DND-41 (cell line): ENCODE results near the gene SECTM1.

ENCODE experiments used
- ATAC-seq: fragments of 200-7000 bp; cut with Tn5 transposase; 3 replicates; pipeline ENCODE4 v1.9.1; 2021; ENCODE audit warnings: low read depth; ENCODE audit not compliant: insufficient read depth
- DNase-seq: peaks from one replicate; pipeline ENCODE4 v3.0.0-alpha.2; 2020
- H2AFZ ChIP-seq: 2 replicates; pipeline ENCODE4 v1.6.0; 2012; ENCODE audit warnings: low read depth, low read length
- H3K27ac ChIP-seq: 2 replicates; pipeline ENCODE4 v1.5.1; 2012; ENCODE audit warnings: low read length, inconsistent platforms
- H3K27me3 ChIP-seq: fragments of 200-600 bp; sonication (generic); 2 replicates; pipeline ENCODE4 v1.6.0; 2012; ENCODE audit warnings: low read length, mild to moderate bottlenecking, inconsistent platforms; ENCODE audit not compliant: insufficient read depth, poor library complexity
- H3K36me3 ChIP-seq: 2 replicates; pipeline ENCODE4 v1.5.1; 2012; ENCODE audit warnings: low read length, inconsistent platforms; ENCODE audit not compliant: insufficient read depth
- H3K4me1 ChIP-seq: 2 replicates; pipeline ENCODE4 v1.5.1; 2012; ENCODE audit warnings: mild to moderate bottlenecking, low read length; ENCODE audit not compliant: insufficient read depth
- H3K4me2 ChIP-seq: 2 replicates; pipeline ENCODE4 v1.6.0; 2012; ENCODE audit warnings: mild to moderate bottlenecking, moderate library complexity, low read length, inconsistent platforms; ENCODE audit not compliant: insufficient read depth
- H3K4me3 ChIP-seq, 2 experiments: fragments of 200-600 bp in 1 of 2; shearing (Covaris generic) in 1 of 2; 2 replicates each; pipeline ENCODE4 v1.5.1; 2012 to 2016; ENCODE audit warnings: inconsistent platforms in 2 of 2, low read length in 2 of 2, mild to moderate bottlenecking in 2 of 2, low read depth in 1 of 2, moderate library complexity in 1 of 2
- H3K79me2 ChIP-seq: 2 replicates; pipeline ENCODE4 v1.6.0; 2012; ENCODE audit warnings: low read length, inconsistent platforms; ENCODE audit not compliant: insufficient read depth
- H3K9ac ChIP-seq: 2 replicates; pipeline ENCODE4 v1.6.0; 2012; ENCODE audit warnings: low read depth, mild to moderate bottlenecking, inconsistent platforms, low read length, moderate library complexity
- H3K9me3 ChIP-seq: 2 replicates; pipeline ENCODE4 v1.5.1; 2012; ENCODE audit warnings: low read length, moderate library complexity, mild to moderate bottlenecking, inconsistent platforms; ENCODE audit not compliant: insufficient read depth, severe bottlenecking
- H4K20me1 ChIP-seq: 2 replicates; pipeline ENCODE4 v1.6.0; 2012; ENCODE audit warnings: low read length; ENCODE audit not compliant: insufficient read depth
- CTCF ChIP-seq: IDR thresholded peaks from 2 replicates; pipeline ENCODE4 v1.5.1; 2012; ENCODE audit warnings: borderline replicate concordance, low read length, moderate library complexity, mild to moderate bottlenecking; ENCODE audit not compliant: poor library complexity, severe bottlenecking; ENCODE audit errors: extremely low read depth
- EZH2 ChIP-seq: IDR thresholded peaks from 3 replicates; pipeline ENCODE4 v1.6.1; 2012; ENCODE audit warnings: borderline replicate concordance, low read depth, mild to moderate bottlenecking, moderate library complexity, low read length, inconsistent platforms; ENCODE audit not compliant: severe bottlenecking

The SECTM1 gene

DNA sequence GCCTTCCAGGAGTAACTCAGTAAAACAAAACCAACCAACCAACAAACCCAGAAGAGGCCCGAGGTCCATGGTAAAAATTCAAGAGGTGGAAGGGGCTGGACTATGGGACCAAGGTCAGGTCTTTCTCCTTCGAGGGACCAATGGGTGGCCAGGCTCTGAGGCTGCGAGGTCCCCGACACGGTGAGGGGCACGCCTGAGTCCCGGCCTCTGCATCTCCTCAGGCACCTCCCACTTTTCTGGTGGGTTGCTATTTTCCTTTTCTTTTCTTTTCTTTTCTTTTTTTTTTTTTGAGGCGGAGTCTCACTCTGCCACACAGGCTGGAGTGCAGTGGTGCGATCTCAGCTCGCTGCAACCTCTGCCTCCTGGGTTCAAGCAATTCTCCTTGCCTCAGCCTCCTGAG lies 34.1 kb downstream of the SECTM1 start:
- peak overlapping the region; percentile 99 for H3K27ac ChIP-seq
- DNase-seq: peak; percentile 85
- peaks cover 8% of the 10 kb centered on the region; the same call in 1 of the 2 replicates for H3K79me2 ChIP-seq
- H3K36me3 ChIP-seq: no peaks in the 10 kb centered on the region
- peak overlapping the region in 1 of 2 experiments; percentile 62; a peak in 2 of 4 replicates for H3K4me3 ChIP-seq
- H3K27me3 ChIP-seq: no peaks in the 10 kb centered on the region
- peak overlapping the region; percentile 88 for H3K4me2 ChIP-seq
- H2AFZ ChIP-seq: peak overlapping the region; percentile 50; the same call in 1 of the 2 replicates
- H3K9me3 ChIP-seq: no peaks in the 10 kb centered on the region
- H3K9ac ChIP-seq: peak overlapping the region; percentile 76
- H3K4me1 ChIP-seq: peaks cover 93% of the 10 kb centered on the region
- TF ChIP-seq EZH2 (no peak), CTCF (no peak)
- H4K20me1 ChIP-seq: no peaks in the 10 kb centered on the region
- 0 out of 3 replicates have a peak, but pooled peaks have one; percentile 3 for ATAC-seq

DNA sequence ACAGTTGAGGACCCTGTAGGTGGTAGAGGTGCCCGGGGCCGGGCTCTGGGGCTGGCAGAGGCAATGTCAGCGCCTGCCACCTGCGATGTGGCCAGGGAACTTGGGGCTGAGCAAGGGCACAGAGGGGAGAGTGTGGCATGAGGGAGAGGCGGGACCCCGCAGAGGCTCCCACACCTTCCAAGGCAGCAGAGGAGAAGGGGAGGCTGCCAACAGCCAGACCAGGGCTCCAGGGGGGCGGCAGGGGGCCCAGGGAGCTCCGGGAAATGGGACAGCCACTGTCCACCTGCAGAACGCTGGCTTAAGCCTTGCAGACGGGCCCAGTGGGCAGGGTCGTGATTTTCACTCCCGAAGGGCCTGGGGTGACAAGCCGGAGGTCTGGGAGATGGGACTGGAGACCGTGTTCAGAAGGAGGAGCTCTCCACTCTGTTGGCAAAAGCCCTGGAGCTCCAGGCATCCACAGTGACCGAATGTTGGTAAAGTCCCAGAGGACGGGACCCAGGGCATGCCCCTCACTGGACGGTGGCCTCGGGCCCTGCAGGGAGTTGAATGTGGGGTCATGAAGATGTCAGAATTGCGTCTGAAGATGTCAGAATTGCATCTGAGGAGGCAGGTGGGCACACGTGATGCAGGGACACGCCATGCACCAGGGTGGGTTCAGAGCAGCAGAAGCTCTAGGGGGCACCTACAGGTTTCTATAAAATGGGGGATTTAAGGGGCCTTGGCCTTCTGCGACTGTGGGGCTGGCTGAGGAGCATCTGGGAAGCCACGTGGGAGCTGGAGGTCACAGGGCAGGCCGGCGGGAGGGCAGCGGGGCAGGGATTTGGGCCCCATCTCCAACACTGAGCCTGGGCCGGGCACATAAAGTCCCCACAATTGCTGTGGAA lies 34.8 kb downstream of the SECTM1 start:
- peak overlapping the region; percentile 99 for H3K27ac ChIP-seq
- H3K27me3 ChIP-seq: no peaks in the 10 kb centered on the region
- peaks cover 93% of the 10 kb centered on the region for H3K4me1 ChIP-seq
- peak; percentile 4 for ATAC-seq
- DNase-seq: peak; percentile 49
- H3K4me3 ChIP-seq: peak overlapping the region; percentile 16 to 62; a peak in 3 of 4 replicates
- H3K9me3 ChIP-seq: no peaks in the 10 kb centered on the region
- peak overlapping the region; percentile 88 for H3K4me2 ChIP-seq
- no peaks in the 10 kb centered on the region for H3K36me3 ChIP-seq
- H2AFZ ChIP-seq: peak overlapping the region; percentile 66
- H3K9ac ChIP-seq: peak overlapping the region; percentile 76
- no peaks in the 10 kb centered on the region for H4K20me1 ChIP-seq
- TF ChIP-seq CTCF (no peak), EZH2 (no peak)
- H3K79me2 ChIP-seq: peaks cover 8% of the 10 kb centered on the region; the same call in 1 of the 2 replicates

DNA sequence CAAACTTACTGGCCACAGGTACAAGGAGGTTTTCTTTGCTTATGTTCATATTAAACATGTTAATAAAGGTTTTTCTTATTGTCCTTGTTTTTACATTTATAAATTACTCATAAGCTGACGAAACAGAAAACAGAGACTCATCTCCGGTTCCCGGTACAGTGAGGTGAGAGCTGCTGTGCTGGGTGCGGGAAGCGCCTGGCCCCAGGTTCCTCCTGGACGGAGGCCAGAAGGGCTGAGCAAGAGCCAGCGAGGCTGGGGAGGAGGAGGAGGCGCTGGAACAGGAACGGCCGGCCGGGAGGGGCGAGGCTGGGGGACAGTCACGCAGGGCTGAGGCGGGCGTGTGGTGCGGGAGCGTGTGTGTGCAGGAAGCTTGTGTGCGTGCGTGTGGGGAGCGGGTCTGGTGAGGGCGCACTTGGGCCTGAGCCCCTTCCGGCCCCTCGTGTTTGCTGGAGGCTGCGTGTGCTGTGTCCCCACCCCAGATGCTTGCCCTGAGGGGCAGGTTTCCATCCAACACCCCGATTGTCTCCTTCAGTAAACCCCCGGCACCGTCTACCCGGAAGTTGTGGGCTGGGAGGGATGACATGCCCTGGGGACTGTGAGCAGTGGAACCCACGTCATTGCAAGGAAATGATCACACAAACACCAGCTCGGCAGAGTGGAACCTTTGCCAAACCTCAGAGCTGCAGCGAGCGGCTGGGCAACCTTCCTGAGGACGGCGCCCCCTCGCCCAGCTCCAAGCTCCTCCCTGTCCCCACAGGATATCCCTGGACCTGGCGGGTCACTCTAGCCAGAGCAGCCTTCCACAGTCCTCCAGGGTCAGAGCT lies 35.6 kb downstream of the SECTM1 start:
- Histone ChIP-seq H3K9ac (peak overlapping the region; percentile 76), H3K9me3 (no peaks in the 10 kb centered on the region)
- no peak for TF ChIP-seq CTCF
- TF ChIP-seq EZH2: no peak

More for the DNA sequence above, 35.6 kb downstream of the SECTM1 start:
- peaks cover 8% of the 10 kb centered on the region for H3K79me2 ChIP-seq
- peak overlapping the region; percentile 99 for H3K27ac ChIP-seq
- H3K4me3 ChIP-seq: peak overlapping the region; percentile 16 to 62; a peak in 3 of 4 replicates
- H3K27me3 ChIP-seq: no peaks in the 10 kb centered on the region
- peak; percentile 55 for ATAC-seq
- H4K20me1 ChIP-seq: no peaks in the 10 kb centered on the region
- no peaks in the 10 kb centered on the region for H3K36me3 ChIP-seq
- H3K4me1 ChIP-seq: peaks cover 89% of the 10 kb centered on the region
- peak overlapping the region; percentile 66 for H2AFZ ChIP-seq
- DNase-seq: peak; percentile 94
- peak overlapping the region; percentile 88 for H3K4me2 ChIP-seq
